Smooth muscle cell (in vitro differentiated cells): ENCODE measurements around the gene LAPTM5. TPM values are rescaled to one million over a fixed set of nuclear protein-coding genes. Genes with fewer than 3 reads are reported as not detected.
A peak's percentile ranks its signal among the peaks of the same experiment; 100 is the strongest.

Source experiments
- DNase-seq: peaks from one replicate; lab custom pipeline; 2025; ENCODE audit not compliant: unreplicated experiment; lab: John Stamatoyannopoulos, UW
- H2AFZ ChIP-seq: fragments of 200-600 bp; sonication (generic); 2 replicates; pipeline ENCODE4 v1.6.0; 2016; ENCODE audit warnings: antibody characterized with exemption, low read depth, mild to moderate bottlenecking
- H3F3A ChIP-seq: fragments of 200-600 bp; sonication (generic); 2 replicates; pipeline ENCODE4 v1.6.0; 2017; ENCODE audit warnings: antibody characterized with exemption, low read depth
- H3K27ac ChIP-seq: fragments of 200-600 bp; sonication (generic); 2 replicates; pipeline ENCODE4 v1.5.1; 2016; ENCODE audit warnings: low read depth, mild to moderate bottlenecking
- H3K27me3 ChIP-seq: fragments of 200-600 bp; sonication (generic); 2 replicates; pipeline ENCODE4 v1.6.1; 2016; ENCODE audit warnings: low read depth, mild to moderate bottlenecking
- H3K36me3 ChIP-seq: fragments of 200-600 bp; sonication (generic); 2 replicates; pipeline ENCODE4 v1.5.1; 2016; ENCODE audit warnings: low read depth
- H3K4me1 ChIP-seq: fragments of 200-600 bp; sonication (generic); 2 replicates; pipeline ENCODE4 v1.5.1; 2016; ENCODE audit warnings: low read depth
- H3K4me2 ChIP-seq: fragments of 200-600 bp; sonication (generic); 2 replicates; pipeline ENCODE4 v1.6.0; 2016; ENCODE audit warnings: mild to moderate bottlenecking
- H3K4me3 ChIP-seq: fragments of 200-600 bp; sonication (generic); 2 replicates; pipeline ENCODE4 v1.5.1; 2016; ENCODE audit warnings: mild to moderate bottlenecking
- H3K79me2 ChIP-seq: fragments of 200-600 bp; sonication (generic); 2 replicates; pipeline ENCODE4 v1.6.0; 2016; ENCODE audit warnings: low read depth, mild to moderate bottlenecking
- H3K9ac ChIP-seq: fragments of 200-600 bp; sonication (generic); 2 replicates; pipeline ENCODE4 v1.6.0; 2016; ENCODE audit warnings: low read depth
- H3K9me3 ChIP-seq: fragments of 200-600 bp; sonication (generic); replicated peaks from 2 replicates; pipeline ENCODE4 v1.5.1; 2016; ENCODE audit warnings: low read depth
- H4K20me1 ChIP-seq: fragments of 200-600 bp; sonication (generic); 2 replicates; pipeline ENCODE4 v1.6.0; 2016; ENCODE audit warnings: low read depth
- WGBS: methylation state at CpG from one replicate; pipeline ENCODE4 v1.1.7; 2016; ENCODE audit warnings: low lambda C conversion rate; 5-methylcytosine and 5-hydroxymethylcytosine counted together
- polyA plus RNA-seq: library from polyadenylated mRNA; unstranded; fragments of >200 nt; fragmentation: Nextera tagmentation; extraction: Ambion mirVana; gene quantifications from 2 replicates; pipeline ENCODE4 v1.2.1, GENCODE V29; 2016
- total RNA-seq: library from RNA; depleted of rRNA; stranded (reverse); fragments of >200 nt; gene quantifications from 2 replicates; pipeline ENCODE4 v1.2.3, GENCODE V29; 2014
- TF ChIP-seq, protein P1 (sequence below): fragments of 200-600 bp; sonication (generic); IDR thresholded peaks from 2 replicates; pipeline ENCODE4 v1.5.1; 2017; ENCODE audit warnings: borderline replicate concordance, mild to moderate bottlenecking, antibody characterized with exemption; ENCODE audit not compliant: insufficient read depth, poor library complexity, severe bottlenecking

Gene LAPTM5
- total and polyA plus RNA-seq, 2 experiments from 2014 or later = 0.63 to 1.4 TPM

GRCh38 chr1:30719406-30720270 lies 37.9 kb downstream of the LAPTM5 start:
- Histone ChIP-seq H3K9ac (no peak overlapping the region), H2AFZ (no peak overlapping the region), H3F3A (no peaks in the 10 kb centered on the region), H3K4me3 (peak overlapping the region; percentile 53), H3K4me1 (peaks cover 5% of the 10 kb centered on the region), H3K27me3 (no peaks in the 10 kb centered on the region), H3K4me2 (peak overlapping the region; percentile 84), H3K9me3 (no peaks in the 10 kb centered on the region), H3K36me3 (no peaks in the 10 kb centered on the region), H3K27ac (peak overlapping the region; percentile 99), H3K79me2 (no peaks in the 10 kb centered on the region), H4K20me1 (no peaks in the 10 kb centered on the region)
- 47% methylated on average over 21 of the region's 21 CpGs for WGBS
- DNase-seq = no peak
- TF ChIP-seq, protein P1, sequence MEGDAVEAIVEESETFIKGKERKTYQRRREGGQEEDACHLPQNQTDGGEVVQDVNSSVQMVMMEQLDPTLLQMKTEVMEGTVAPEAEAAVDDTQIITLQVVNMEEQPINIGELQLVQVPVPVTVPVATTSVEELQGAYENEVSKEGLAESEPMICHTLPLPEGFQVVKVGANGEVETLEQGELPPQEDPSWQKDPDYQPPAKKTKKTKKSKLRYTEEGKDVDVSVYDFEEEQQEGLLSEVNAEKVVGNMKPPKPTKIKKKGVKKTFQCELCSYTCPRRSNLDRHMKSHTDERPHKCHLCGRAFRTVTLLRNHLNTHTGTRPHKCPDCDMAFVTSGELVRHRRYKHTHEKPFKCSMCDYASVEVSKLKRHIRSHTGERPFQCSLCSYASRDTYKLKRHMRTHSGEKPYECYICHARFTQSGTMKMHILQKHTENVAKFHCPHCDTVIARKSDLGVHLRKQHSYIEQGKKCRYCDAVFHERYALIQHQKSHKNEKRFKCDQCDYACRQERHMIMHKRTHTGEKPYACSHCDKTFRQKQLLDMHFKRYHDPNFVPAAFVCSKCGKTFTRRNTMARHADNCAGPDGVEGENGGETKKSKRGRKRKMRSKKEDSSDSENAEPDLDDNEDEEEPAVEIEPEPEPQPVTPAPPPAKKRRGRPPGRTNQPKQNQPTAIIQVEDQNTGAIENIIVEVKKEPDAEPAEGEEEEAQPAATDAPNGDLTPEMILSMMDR = no peak

- H3K79me2 ChIP-seq = no peaks in the 10 kb centered on the region
- no peaks in the 10 kb centered on the region for H3F3A ChIP-seq
- WGBS = under 1% methylated on average over 52 of the region's 66 CpGs
- H3K4me2 ChIP-seq = peak overlapping the region; percentile 84
- no peaks in the 10 kb centered on the region for H3K27me3 ChIP-seq
- peak; percentile 83 for DNase-seq
- H3K27ac ChIP-seq = peak overlapping the region; percentile 99
- peak overlapping the region; percentile 92 for H3K9ac ChIP-seq
- TF ChIP-seq, protein P1 = peak; percentile 99
- H2AFZ ChIP-seq = peak overlapping the region; percentile 90
- peaks cover 5% of the 10 kb centered on the region for H3K4me1 ChIP-seq
- H4K20me1 ChIP-seq = no peaks in the 10 kb centered on the region
- no peaks in the 10 kb centered on the region for H3K36me3 ChIP-seq
- H3K4me3 ChIP-seq = peak overlapping the region; percentile 53
- H3K9me3 ChIP-seq = no peaks in the 10 kb centered on the region
Measured at GRCh38 chr1:30718636-30719405, 38.8 kb downstream of the LAPTM5 start.

DNA sequence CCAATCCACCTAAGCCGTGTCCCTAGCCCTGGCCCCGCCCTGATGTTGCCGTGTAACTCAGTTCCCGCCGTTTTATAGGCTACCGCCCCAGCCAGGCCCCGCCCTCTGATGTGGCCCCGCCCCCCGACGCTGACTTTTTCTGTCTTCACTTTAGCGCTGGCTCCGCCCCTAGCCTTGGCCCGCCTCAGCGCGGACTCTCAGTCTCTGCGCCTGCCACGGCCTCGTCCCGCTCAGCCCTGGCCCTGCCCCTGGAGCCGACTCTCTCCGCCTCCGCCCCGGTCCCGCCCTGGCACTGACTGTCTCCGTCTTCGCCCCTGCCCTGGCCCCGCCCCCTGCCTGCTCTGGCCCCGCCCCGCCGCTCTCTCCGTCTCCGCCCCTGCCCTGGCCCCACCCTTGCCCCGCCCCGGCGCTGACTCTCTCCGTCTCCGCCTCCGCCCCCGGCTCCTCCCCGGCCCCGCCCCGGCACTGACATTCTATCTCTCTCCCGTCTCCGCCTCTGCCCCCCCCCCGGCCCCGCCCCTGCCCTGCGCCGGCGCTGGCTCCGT lies 39.4 kb downstream of the LAPTM5 start:
- H3K9ac ChIP-seq = no peak overlapping the region
- no peaks in the 10 kb centered on the region for H3K36me3 ChIP-seq
- TF ChIP-seq, protein P1 = no peak
- no peaks in the 10 kb centered on the region for H3K9me3 ChIP-seq
- peak; percentile 99 for DNase-seq
- no peaks in the 10 kb centered on the region for H4K20me1 ChIP-seq
- no peak overlapping the region for H2AFZ ChIP-seq
- no peak overlapping the region for H3K27ac ChIP-seq
- peaks cover 5% of the 10 kb centered on the region for H3K4me1 ChIP-seq
- H3K4me2 ChIP-seq = peak overlapping the region; percentile 59
- no peaks in the 10 kb centered on the region for H3K79me2 ChIP-seq
- WGBS = 0% methylated on average over 9 of the region's 50 CpGs
- peak overlapping the region; percentile 44 for H3K4me3 ChIP-seq
- no peaks in the 10 kb centered on the region for H3F3A ChIP-seq
- H3K27me3 ChIP-seq = no peaks in the 10 kb centered on the region
